GM12892 (cell line): ENCODE results near the gene SORCS2.

Experiments
- DNase-seq: peaks from one replicate; pipeline ENCODE4 v3.0.0; 2011; ENCODE audit not compliant: insufficient read length
- FAIRE-seq: peaks from 2 replicates; lab custom pipeline; 2011; peaks lifted over from hg19 to GRCh38; lab: Jason Lieb, UNC
- POLR2A ChIP-seq: IDR thresholded peaks from 2 replicates; pipeline ENCODE4 v1.6.1; 2011; ENCODE audit warnings: low read depth, low read length, control low read depth
- POLR2AphosphoS5 ChIP-seq: IDR thresholded peaks from 2 replicates; pipeline ENCODE4 v1.6.1; 2011; ENCODE audit warnings: low read depth, low read length, control low read depth
- TAF1 ChIP-seq: IDR thresholded peaks from 2 replicates; pipeline ENCODE4 v1.6.1; 2011; ENCODE audit warnings: low read depth, mild to moderate bottlenecking, control low read depth, low read length, borderline replicate concordance

The SORCS2 gene

DNA sequence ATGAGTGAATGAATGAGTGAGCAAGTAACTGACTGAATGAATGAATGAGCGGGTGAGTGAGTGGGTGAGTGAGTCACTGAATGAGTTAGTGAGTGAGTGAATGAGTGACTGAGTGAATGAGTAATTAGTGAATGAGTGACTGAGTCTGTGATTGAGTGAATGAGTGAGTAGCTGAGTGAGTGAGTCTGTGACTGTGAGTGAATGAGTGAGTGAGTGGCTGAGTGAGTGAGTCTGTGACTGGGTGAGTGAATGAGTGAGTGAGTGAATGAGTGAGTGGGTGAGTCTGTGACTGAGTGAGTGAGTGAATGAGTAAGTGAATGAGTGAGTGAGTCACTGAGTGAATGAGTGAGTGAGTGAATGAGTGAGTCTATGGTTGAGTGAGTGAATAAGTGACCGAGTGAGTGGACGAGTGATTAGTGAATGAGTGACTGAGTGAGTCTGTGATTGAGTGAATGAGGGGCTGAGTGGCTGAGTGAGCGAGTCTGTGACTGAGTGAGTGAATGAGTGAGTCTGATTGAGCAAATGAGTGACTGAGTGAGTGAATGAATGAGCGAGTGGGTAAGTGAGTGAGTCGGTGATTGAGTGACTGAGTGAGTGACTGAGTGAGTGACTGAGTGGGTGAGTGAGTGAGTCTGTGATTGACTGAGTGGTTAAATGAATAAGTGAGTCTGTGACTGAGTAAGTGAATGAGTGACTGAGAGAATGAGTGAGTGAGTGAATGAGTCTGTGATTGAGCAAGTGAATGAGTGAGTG, 465.4 kb downstream of the SORCS2 start:
- DNase-seq (no peak), FAIRE-seq (no peak)
- TF ChIP-seq POLR2A (no peak), TAF1 (no peak), POLR2AphosphoS5 (no peak)

- FAIRE-seq: no peak
- DNase-seq: no peak
- TF ChIP-seq POLR2A (no peak), TAF1 (no peak), POLR2AphosphoS5 (no peak)
Observed at GRCh38 chr4:7658341-7659204, 466.2 kb downstream of the SORCS2 start.

GRCh38 chr4:7659429-7660175, 467.3 kb downstream of the SORCS2 start:
- TF ChIP-seq POLR2A: no peak
- no peak for TF ChIP-seq TAF1
- no peak for TF ChIP-seq POLR2AphosphoS5
- DNase-seq (no peak), FAIRE-seq (no peak)

DNA sequence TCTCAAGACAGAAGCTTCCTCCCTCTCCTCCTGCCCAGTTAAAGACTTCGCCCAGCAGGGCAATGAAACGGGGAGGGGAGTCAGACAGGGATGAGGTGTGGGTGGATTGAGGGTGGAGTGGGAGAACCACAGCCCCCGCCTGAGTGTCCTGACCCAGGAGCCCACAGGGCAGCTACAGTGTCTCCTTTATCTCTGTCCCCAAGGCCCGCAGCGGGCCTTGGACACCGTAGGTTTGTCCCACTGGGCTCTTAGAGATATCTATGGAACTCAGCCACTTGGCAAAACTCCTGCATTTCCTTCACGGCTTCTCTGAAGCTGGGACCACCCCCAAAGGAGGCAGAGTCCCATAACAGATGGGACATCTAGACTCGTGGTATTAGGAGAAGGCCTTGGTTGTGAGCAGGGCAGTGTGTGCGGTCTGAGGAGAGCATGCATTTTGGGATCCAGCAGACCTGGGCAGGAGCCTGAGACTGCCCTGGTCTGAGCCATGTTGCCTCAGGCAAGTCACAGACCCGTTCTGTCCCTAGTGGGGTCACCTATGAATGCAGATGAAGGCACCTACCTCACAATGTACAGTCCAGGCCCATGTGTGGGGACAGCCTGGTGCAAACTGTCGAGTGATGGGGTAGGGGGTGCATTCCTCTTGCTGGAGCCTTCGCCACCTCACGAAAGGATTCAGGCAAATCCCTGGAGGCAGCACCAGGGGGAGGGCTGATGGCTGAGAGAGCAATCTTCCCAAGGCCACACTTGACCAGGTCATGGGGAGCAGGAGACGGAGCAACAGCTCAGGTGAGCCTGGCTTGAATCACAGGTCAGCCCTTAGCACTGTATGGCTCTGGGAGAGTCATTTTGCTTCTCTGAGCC, 468.1 kb downstream of the SORCS2 start:
- FAIRE-seq: no peak
- no peak for DNase-seq
- TF ChIP-seq POLR2AphosphoS5: no peak

DNA sequence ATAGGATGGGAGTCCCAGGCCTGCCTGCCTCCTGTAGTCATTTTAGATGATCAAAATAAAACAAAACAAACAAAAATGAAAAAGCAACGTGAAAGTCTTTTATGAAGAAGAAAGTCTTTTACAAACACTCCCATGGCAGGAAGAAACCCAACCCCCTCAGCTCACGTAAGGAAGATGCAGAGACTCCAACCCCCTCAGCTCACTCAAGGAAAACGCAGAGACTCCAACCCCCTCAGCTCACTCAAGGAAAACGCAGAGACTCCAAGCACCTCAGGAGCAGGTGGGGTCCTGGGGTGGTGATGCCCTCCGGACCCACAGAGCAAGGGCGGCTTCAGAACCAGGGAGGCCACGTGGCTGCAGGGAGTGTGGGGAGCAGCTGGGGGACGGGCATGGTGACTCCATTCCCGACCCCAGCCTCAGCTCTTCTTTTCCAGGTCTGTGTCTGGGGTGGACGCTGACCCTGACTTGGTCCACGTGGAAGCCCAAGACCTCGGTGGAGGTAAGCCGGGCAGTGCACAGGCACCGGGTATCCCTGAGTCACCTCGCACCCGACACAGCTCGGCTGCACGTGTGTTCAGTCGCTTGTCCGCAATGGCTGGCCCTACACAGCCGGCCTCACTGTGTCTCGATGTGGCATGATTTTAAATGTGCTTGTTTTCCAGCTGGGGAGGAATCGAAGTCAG, 468.9 kb downstream of the SORCS2 start:
- no peak for TF ChIP-seq TAF1
- no peak for TF ChIP-seq POLR2A
- no peak for TF ChIP-seq POLR2AphosphoS5
- DNase-seq: no peak
- FAIRE-seq: no peak

DNA sequence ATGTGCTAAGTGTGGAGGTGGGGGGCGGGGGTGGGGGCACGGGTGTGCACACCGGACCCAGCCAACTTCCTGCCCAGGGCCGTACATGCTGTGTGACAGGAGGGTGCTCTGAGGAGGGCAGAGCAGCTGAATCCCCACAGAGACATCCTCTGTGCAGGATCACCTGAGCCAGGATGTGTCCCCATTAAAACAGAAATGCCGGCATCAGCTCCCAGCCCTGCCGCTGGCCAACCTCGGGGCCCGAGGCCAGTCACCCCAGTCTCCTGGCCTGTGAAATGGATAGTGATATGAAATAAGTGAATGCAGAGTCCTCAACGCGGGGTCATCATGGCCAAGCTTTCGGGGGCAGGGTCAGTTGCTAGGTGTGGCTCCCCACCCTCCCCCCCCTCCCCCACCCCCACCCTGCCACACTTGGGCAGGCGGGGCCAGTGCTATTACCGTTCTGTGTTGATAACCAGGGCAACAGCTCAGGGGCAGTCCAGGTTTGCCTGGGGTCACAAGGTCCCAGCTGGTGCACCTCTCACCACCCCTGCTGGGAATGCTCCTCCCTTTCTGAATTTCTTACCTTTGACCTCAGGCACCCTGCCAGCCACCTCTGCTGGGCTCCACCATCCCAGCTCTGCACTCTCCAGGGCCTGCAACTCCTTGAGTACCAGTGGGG, 469.6 kb downstream of the SORCS2 start:
- no peak for TF ChIP-seq TAF1
- no peak for TF ChIP-seq POLR2AphosphoS5
- no peak for TF ChIP-seq POLR2A
- FAIRE-seq (no peak), DNase-seq (no peak)

- no peak for DNase-seq
- TF ChIP-seq POLR2A: no peak
- TF ChIP-seq POLR2AphosphoS5: no peak
- TF ChIP-seq TAF1: no peak
- no peak for FAIRE-seq
Observed at GRCh38 chr4:7662507-7662846, 470.1 kb downstream of the SORCS2 start.

- DNase-seq: no peak
- TF ChIP-seq POLR2AphosphoS5 (no peak), TAF1 (no peak), POLR2A (no peak)
- no peak for FAIRE-seq
Observed at GRCh38 chr4:7663075-7663541, 470.8 kb downstream of the SORCS2 start.

- DNase-seq (no peak), FAIRE-seq (no peak)
- TF ChIP-seq POLR2A: no peak
Observed at GRCh38 chr4:7664106-7664505, 471.8 kb downstream of the SORCS2 start.

- FAIRE-seq (no peak), DNase-seq (no peak)
- TF ChIP-seq TAF1 (no peak), POLR2A (no peak), POLR2AphosphoS5 (no peak)
Observed at GRCh38 chr4:7665321-7665720, 473.0 kb downstream of the SORCS2 start.
